SK-N-SH (cell line): ENCODE measurements around the gene PCDHA8. TPM values are rescaled to one million over a fixed set of nuclear protein-coding genes. Genes with fewer than 3 reads are reported as not detected.

Source experiments
- CTCF ChIA-PET: fragments of 300-600, 350-600 bp; formaldehyde crosslinking; extraction: SDS; loops from one replicate; lab custom pipeline; 2021; lab: Yijun Ruan, JAX
- POLR2A ChIA-PET: fragments of 350-600 bp; sonication (Branson Sonifier 250); formaldehyde crosslinking; extraction: SDS; loops from one replicate; lab custom pipeline; 2020; ENCODE audit warnings: antibody characterized with exemption, inconsistent platforms; lab: Yijun Ruan, JAX
- DNase-seq: peaks from one replicate; pipeline ENCODE4 v3.0.0; 2012
- H2AFZ ChIP-seq: fragments of 200-600 bp; sonication (generic); 2 replicates; pipeline ENCODE4 v1.8.1; 2016; ENCODE audit warnings: antibody characterized with exemption, mild to moderate bottlenecking, low read depth
- H3F3A ChIP-seq: fragments of 200-600 bp; sonication (generic); replicated peaks from 2 replicates; pipeline ENCODE3; 2016; ENCODE audit warnings: antibody characterized with exemption, mild to moderate bottlenecking; ENCODE audit not compliant: insufficient read depth
- H3K27ac ChIP-seq, 2 experiments: fragments of 200-500 bp in 1 of 2; fragments of 200-600 bp in 1 of 2; sonication (Bioruptor generic) in 1 of 2; sonication (generic), shearing (Covaris generic) in 1 of 2; 2 replicates each; pipeline versions ENCODE4 v1.5.1 to v1.6.1; 2014 to 2016; ENCODE audit warnings: low read depth in 2 of 2, inconsistent platforms in 1 of 2, low read length in 1 of 2, mild to moderate bottlenecking in 1 of 2, mixed read lengths in 1 of 2
- H3K27me3 ChIP-seq: fragments of 200-600 bp; sonication (generic), shearing (Covaris generic); 2 replicates; pipeline ENCODE4 v1.6.1; 2016; ENCODE audit warnings: mixed run types; ENCODE audit not compliant: insufficient read depth
- H3K36me3 ChIP-seq, 2 experiments: fragments of 200-500 bp in 1 of 2; fragments of 200-600 bp in 1 of 2; sonication (Bioruptor generic) in 1 of 2; sonication (generic) in 1 of 2; replicated peaks in 1 of 2; 2 replicates each; pipeline versions ENCODE3 to v1.5.1; 2014 to 2016; ENCODE audit warnings: low read length in 1 of 2, mild to moderate bottlenecking in 1 of 2; ENCODE audit not compliant: insufficient read depth in 2 of 2, control insufficient read depth in 1 of 2
- H3K4me1 ChIP-seq, 2 experiments: fragments of 200-500 bp in 1 of 2; fragments of 200-600 bp in 1 of 2; sonication (Bioruptor generic) in 1 of 2; sonication (generic), shearing (Covaris generic) in 1 of 2; 2 replicates each; pipeline versions ENCODE4 v1.5.1 to v1.6.1; 2014 to 2016; ENCODE audit warnings: low read depth in 1 of 2, low read length in 1 of 2, mixed run types in 1 of 2; ENCODE audit not compliant: insufficient read depth in 2 of 2, control insufficient read depth in 1 of 2
- H3K4me2 ChIP-seq: fragments of 200-600 bp; sonication (generic), shearing (Covaris generic); 2 replicates; pipeline ENCODE4 v1.6.1; 2017; ENCODE audit warnings: mixed run types
- H3K4me3 ChIP-seq, 2 experiments: fragments of 200-500 bp in 1 of 2; fragments of 200-600 bp in 1 of 2; sonication (Bioruptor generic) in 1 of 2; sonication (generic), shearing (Covaris generic) in 1 of 2; 2 replicates each; pipeline versions ENCODE4 v1.5.1 to v1.8.1; 2014 to 2016; ENCODE audit warnings: low read depth in 2 of 2, inconsistent platforms in 1 of 2, low read length in 1 of 2, mild to moderate bottlenecking in 1 of 2, mixed read lengths in 1 of 2, moderate library complexity in 1 of 2
- H3K79me2 ChIP-seq: fragments of 200-600 bp; sonication (generic); 2 replicates; pipeline ENCODE4 v1.8.1; 2017; ENCODE audit warnings: mild to moderate bottlenecking; ENCODE audit not compliant: insufficient read depth
- H3K9ac ChIP-seq: fragments of 200-600 bp; sonication (generic); 2 replicates; pipeline ENCODE4 v1.6.1; 2017; ENCODE audit warnings: mixed run types
- H3K9me2 ChIP-seq: fragments of 200-600 bp; sonication (generic); 2 replicates; pipeline ENCODE4 v1.6.1; 2017; ENCODE audit warnings: mixed run types
- H3K9me3 ChIP-seq: fragments of 200-600 bp; sonication (generic); 2 replicates; pipeline ENCODE4 v1.6.1; 2017; ENCODE audit warnings: mixed run types, mild to moderate bottlenecking, moderate library complexity
- H4K20me1 ChIP-seq: fragments of 200-600 bp; sonication (generic); 2 replicates; pipeline ENCODE4 v1.6.1; 2017; ENCODE audit warnings: mild to moderate bottlenecking, mixed run types; ENCODE audit not compliant: insufficient read depth
- CHD2 ChIP-seq: fragments of 150-350 bp; IDR thresholded peaks from 2 replicates; pipeline ENCODE4 v1.6.1; 2018; ENCODE audit warnings: low read length; ENCODE audit not compliant: partially characterized antibody
- ELF1 ChIP-seq: IDR thresholded peaks from 2 replicates; pipeline ENCODE4 v1.4.0; 2012
- FOXJ3 ChIP-seq: sonication (generic); formaldehyde crosslinking; IDR thresholded peaks from 2 replicates; pipeline ENCODE4 v1.5.1; 2020; ENCODE audit warnings: mild to moderate bottlenecking, missing genetic modification reagents
- FOXM1 ChIP-seq: IDR thresholded peaks from 2 replicates; pipeline ENCODE4 v1.4.0; 2012; ENCODE audit warnings: low read depth, mild to moderate bottlenecking
- GABPA ChIP-seq: IDR thresholded peaks from 2 replicates; pipeline ENCODE4 v1.4.0; 2012; ENCODE audit warnings: low read depth, mild to moderate bottlenecking
- GATA2 ChIP-seq: sonication (generic); formaldehyde crosslinking; IDR thresholded peaks from 2 replicates; pipeline ENCODE4 v1.5.0; 2020; ENCODE audit warnings: mild to moderate bottlenecking, missing genetic modification reagents
- JUND ChIP-seq: IDR thresholded peaks from 2 replicates; pipeline ENCODE4 v1.4.0; 2012
- MEF2A ChIP-seq: IDR thresholded peaks from 2 replicates; pipeline ENCODE4 v1.4.0; 2012; ENCODE audit warnings: low read depth, borderline replicate concordance
- MXI1 ChIP-seq: IDR thresholded peaks from 2 replicates; pipeline ENCODE4 v1.6.1; 2012; ENCODE audit warnings: mild to moderate bottlenecking, low read depth, low read length, improper control_type of control experiment
- POLR2AphosphoS5 ChIP-seq: IDR thresholded peaks from 2 replicates; pipeline ENCODE4 v1.6.1; 2012; ENCODE audit warnings: low read depth, low read length
- RAD21 ChIP-seq: IDR thresholded peaks from 2 replicates; pipeline ENCODE4 v1.6.1; 2012; ENCODE audit warnings: mild to moderate bottlenecking, low read length
- RCOR1 ChIP-seq: fragments of 150-350 bp; IDR thresholded peaks from 2 replicates; pipeline ENCODE4 v1.6.1; 2017; ENCODE audit warnings: antibody characterized with exemption, low read length
- RFX5 ChIP-seq: IDR thresholded peaks from 2 replicates; pipeline ENCODE4 v1.6.1; 2012; ENCODE audit warnings: mild to moderate bottlenecking, improper control_type of control experiment, low read length
- RXRA ChIP-seq: IDR thresholded peaks from 2 replicates; pipeline ENCODE4 v1.4.0; 2012; ENCODE audit warnings: low read depth, mild to moderate bottlenecking, borderline replicate concordance
- SIN3A ChIP-seq: IDR thresholded peaks from 2 replicates; pipeline ENCODE4 v1.6.1; 2012; ENCODE audit warnings: low read depth, mild to moderate bottlenecking, low read length, moderate library complexity, borderline replicate concordance
- SMC3 ChIP-seq: IDR thresholded peaks from 2 replicates; pipeline ENCODE4 v1.6.1; 2012; ENCODE audit warnings: low read depth, low read length, improper control_type of control experiment
- TAF1 ChIP-seq: IDR thresholded peaks from 2 replicates; pipeline ENCODE4 v1.6.1; 2012; ENCODE audit warnings: low read depth, mild to moderate bottlenecking, low read length, moderate library complexity, borderline replicate concordance
- TCF12 ChIP-seq: IDR thresholded peaks from 2 replicates; pipeline ENCODE4 v1.4.0; 2012
- TEAD4 ChIP-seq: IDR thresholded peaks from 2 replicates; pipeline ENCODE4 v1.4.0; 2012; ENCODE audit warnings: mild to moderate bottlenecking, borderline replicate concordance; ENCODE audit not compliant: insufficient read depth
- USF1 ChIP-seq: IDR thresholded peaks from 2 replicates; pipeline ENCODE4 v1.4.0; 2012; ENCODE audit warnings: low read depth, borderline replicate concordance
- WGBS: methylation state at CpG from one replicate; pipeline ENCODE4 v1.1.6; 2017; ENCODE audit warnings: low lambda C conversion rate; 5-methylcytosine and 5-hydroxymethylcytosine counted together
- polyA plus RNA-seq, 3 experiments: library from polyadenylated mRNA; depleted of rRNA; stranded (reverse); fragments of >200 nt; gene quantifications; 2 replicates each; pipeline ENCODE4 v1.2.3, GENCODE V29; 2012
- TF ChIP-seq, protein P1 (sequence below): IDR thresholded peaks from 2 replicates; pipeline ENCODE4; 2012
- TF ChIP-seq, protein P2 (sequence below): fragments of 150-350 bp; IDR thresholded peaks from 2 replicates; pipeline ENCODE4 v1.6.1; 2017; ENCODE audit warnings: antibody characterized with exemption, low read length, low read depth, borderline replicate concordance
- TF ChIP-seq, protein P3 (sequence below): IDR thresholded peaks from 2 replicates; pipeline ENCODE4 v1.4.0; 2012; ENCODE audit warnings: low read depth
- TF ChIP-seq, protein P4 (sequence below): fragments of 200-600 bp; sonication (generic); IDR thresholded peaks from 2 replicates; pipeline ENCODE4 v1.6.1; 2017; ENCODE audit warnings: antibody characterized with exemption, mild to moderate bottlenecking, moderate library complexity

PCDHA8 gene
- polyA plus RNA-seq, 1 of the 3 experiments (the other 2 are of a cell fraction) = 0.54 TPM

DNA sequence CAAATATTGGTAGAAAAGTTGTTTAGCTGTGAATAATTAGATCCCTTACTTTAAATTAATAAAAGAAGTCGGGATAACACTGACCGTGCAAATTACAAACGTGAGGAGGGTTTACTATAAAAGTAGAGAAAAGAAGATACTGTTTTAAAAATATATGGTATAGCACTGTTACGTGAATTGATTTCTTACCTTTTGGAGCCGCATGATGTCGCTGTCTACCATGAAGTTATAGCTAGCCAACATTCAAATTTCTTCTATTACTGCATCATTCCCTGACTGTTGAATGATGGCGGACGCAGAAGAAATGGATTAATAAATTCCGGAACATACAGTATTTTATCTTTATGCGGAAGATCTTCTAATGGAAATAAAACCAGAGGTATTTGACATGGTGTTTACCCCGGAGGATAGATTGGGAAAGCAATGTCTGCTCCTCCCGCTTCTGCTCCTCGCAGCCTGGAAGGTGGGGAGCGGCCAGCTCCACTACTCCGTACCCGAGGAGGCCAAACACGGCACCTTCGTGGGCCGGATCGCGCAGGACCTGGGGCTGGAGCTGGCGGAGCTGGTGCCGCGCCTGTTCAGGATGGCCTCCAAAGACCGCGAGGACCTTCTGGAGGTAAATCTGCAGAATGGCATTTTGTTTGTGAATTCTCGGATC lies 13.2 kb upstream of the PCDHA8 start, which contains the start of gene PCDHA6:
Gene PCDHA6, plus strand, starts transcription at position 257 of the 658 bp plus-strand sequence. Its CDS starts 132 bp downstream, at position 389.
- CTCF ChIA-PET = interaction anchor here (0.6 to 1.8 kb wide), 4 partner anchors 14 to 215 kb away, joined by 3 to 8 read pairs (median 3); partner anchors contain the start of genes PCDHA4 and PCDHA8
- H3K27ac ChIP-seq = no peak within 1 kb of the TSS
- no peaks in the 10 kb centered on the region for H3K4me1 ChIP-seq
- H3K4me2 ChIP-seq = no peak within 1 kb of the TSS
- H3K9me2 ChIP-seq = no peaks in the 10 kb centered on the region
- no peaks in the 10 kb centered on the region for H3F3A ChIP-seq
- DNase-seq = no peak
- POLR2A ChIA-PET = no interaction called here
- no peaks in the 10 kb centered on the region for H3K79me2 ChIP-seq
- TF ChIP-seq SIN3A (no peak), JUND (no peak), ELF1 (no peak), MXI1 (no peak), TEAD4 (no peak), SMC3 (no peak), GATA2 (CRISPR knock-in tag) (no peak), USF1 (no peak), CHD2 (no peak)
- TF ChIP-seq, protein P1, sequence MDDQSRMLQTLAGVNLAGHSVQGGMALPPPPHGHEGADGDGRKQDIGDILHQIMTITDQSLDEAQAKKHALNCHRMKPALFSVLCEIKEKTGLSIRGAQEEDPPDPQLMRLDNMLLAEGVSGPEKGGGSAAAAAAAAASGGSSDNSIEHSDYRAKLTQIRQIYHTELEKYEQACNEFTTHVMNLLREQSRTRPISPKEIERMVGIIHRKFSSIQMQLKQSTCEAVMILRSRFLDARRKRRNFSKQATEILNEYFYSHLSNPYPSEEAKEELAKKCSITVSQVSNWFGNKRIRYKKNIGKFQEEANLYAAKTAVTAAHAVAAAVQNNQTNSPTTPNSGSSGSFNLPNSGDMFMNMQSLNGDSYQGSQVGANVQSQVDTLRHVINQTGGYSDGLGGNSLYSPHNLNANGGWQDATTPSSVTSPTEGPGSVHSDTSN = no peak
- TF ChIP-seq, protein P2, sequence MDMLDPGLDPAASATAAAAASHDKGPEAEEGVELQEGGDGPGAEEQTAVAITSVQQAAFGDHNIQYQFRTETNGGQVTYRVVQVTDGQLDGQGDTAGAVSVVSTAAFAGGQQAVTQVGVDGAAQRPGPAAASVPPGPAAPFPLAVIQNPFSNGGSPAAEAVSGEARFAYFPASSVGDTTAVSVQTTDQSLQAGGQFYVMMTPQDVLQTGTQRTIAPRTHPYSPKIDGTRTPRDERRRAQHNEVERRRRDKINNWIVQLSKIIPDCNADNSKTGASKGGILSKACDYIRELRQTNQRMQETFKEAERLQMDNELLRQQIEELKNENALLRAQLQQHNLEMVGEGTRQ = no peak
- TF ChIP-seq, protein P3, sequence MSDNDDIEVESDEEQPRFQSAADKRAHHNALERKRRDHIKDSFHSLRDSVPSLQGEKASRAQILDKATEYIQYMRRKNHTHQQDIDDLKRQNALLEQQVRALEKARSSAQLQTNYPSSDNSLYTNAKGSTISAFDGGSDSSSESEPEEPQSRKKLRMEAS = no peak
- 75% methylated on average over 23 of the region's 27 CpGs for WGBS
- no peak within 1 kb of the TSS for H2AFZ ChIP-seq
- H3K36me3 ChIP-seq = no peaks in the 10 kb centered on the region
- H3K4me3 ChIP-seq = no peak within 1 kb of the TSS
- no peak within 1 kb of the TSS for H3K9ac ChIP-seq
- no peaks in the 10 kb centered on the region for H4K20me1 ChIP-seq
- no peaks in the 10 kb centered on the region for H3K27me3 ChIP-seq
- no peaks in the 10 kb centered on the region for H3K9me3 ChIP-seq

- Histone ChIP-seq H3K9ac (no peak overlapping the region), H3K4me3 (no peak overlapping the region), H4K20me1 (no peaks in the 10 kb centered on the region), H2AFZ (no peak overlapping the region), H3K4me2 (no peak overlapping the region), H3F3A (no peaks in the 10 kb centered on the region), H3K9me3 (no peaks in the 10 kb centered on the region), H3K27ac (no peak overlapping the region), H3K27me3 (no peaks in the 10 kb centered on the region), H3K9me2 (no peaks in the 10 kb centered on the region), H3K79me2 (no peaks in the 10 kb centered on the region), H3K36me3 (no peaks in the 10 kb centered on the region), H3K4me1 (no peaks in the 10 kb centered on the region)
- 83% methylated on average over 18 of the region's 18 CpGs for WGBS
- POLR2A ChIA-PET = no interaction called here
- CTCF ChIA-PET = interaction anchor here (1.8 kb wide), 1 partner anchor 212 kb away, joined by 8 read pairs; no protein-coding TSS in a partner anchor
- DNase-seq = no peak
- TF ChIP-seq TEAD4 = no peak
- TF ChIP-seq TAF1 = no peak
- no peak for TF ChIP-seq GABPA
- TF ChIP-seq FOXM1 = no peak
- TF ChIP-seq RAD21 = no peak
- no peak for TF ChIP-seq FOXJ3 (CRISPR knock-in tag)
- no peak for TF ChIP-seq TCF12
- no peak for TF ChIP-seq POLR2AphosphoS5
- TF ChIP-seq RFX5 = no peak
- no peak for TF ChIP-seq ELF1
- no peak for TF ChIP-seq SIN3A
- no peak for TF ChIP-seq MEF2A
- TF ChIP-seq RCOR1 = no peak
- no peak for TF ChIP-seq RXRA
- TF ChIP-seq CHD2 = no peak
- TF ChIP-seq, protein P4, sequence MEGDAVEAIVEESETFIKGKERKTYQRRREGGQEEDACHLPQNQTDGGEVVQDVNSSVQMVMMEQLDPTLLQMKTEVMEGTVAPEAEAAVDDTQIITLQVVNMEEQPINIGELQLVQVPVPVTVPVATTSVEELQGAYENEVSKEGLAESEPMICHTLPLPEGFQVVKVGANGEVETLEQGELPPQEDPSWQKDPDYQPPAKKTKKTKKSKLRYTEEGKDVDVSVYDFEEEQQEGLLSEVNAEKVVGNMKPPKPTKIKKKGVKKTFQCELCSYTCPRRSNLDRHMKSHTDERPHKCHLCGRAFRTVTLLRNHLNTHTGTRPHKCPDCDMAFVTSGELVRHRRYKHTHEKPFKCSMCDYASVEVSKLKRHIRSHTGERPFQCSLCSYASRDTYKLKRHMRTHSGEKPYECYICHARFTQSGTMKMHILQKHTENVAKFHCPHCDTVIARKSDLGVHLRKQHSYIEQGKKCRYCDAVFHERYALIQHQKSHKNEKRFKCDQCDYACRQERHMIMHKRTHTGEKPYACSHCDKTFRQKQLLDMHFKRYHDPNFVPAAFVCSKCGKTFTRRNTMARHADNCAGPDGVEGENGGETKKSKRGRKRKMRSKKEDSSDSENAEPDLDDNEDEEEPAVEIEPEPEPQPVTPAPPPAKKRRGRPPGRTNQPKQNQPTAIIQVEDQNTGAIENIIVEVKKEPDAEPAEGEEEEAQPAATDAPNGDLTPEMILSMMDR = no peak
Observed at GRCh38 chr5:140828362-140828737, 12.6 kb upstream of the PCDHA8 start.
